HUES64 (cell line): ENCODE measurements around the gene ILDR1.

ENCODE experiments used
- H3K27ac ChIP-seq: 2 replicates; pipeline ENCODE4 v1.7.0; 2013; ENCODE audit warnings: low read depth, low read length, inconsistent platforms
- H3K27me3 ChIP-seq: 2 replicates; pipeline ENCODE4 v1.6.1; 2013; ENCODE audit warnings: mild to moderate bottlenecking, low read length; ENCODE audit not compliant: insufficient read depth
- H3K36me3 ChIP-seq: 2 replicates; pipeline ENCODE4 v1.6.1; 2013; ENCODE audit warnings: mild to moderate bottlenecking, low read length; ENCODE audit not compliant: insufficient read depth
- H3K4me1 ChIP-seq: 2 replicates; pipeline ENCODE4 v1.6.1; 2013; ENCODE audit warnings: mild to moderate bottlenecking, low read length, moderate library complexity; ENCODE audit not compliant: insufficient read depth
- H3K4me3 ChIP-seq: 2 replicates; pipeline ENCODE4 v1.5.1; 2013; ENCODE audit warnings: mild to moderate bottlenecking, low read length, moderate library complexity
- H3K9ac ChIP-seq: 2 replicates; pipeline ENCODE4 v1.6.1; 2013; ENCODE audit warnings: mild to moderate bottlenecking, low read depth, low read length
- H3K9me3 ChIP-seq: 2 replicates; pipeline ENCODE4 v1.6.1; 2013; ENCODE audit warnings: low read depth, low read length; ENCODE audit not compliant: insufficient read depth
- WGBS: fragments of 150-250, 120-280 bp; methylation state at CpG from one replicate; pipeline ENCODE4 v1.1.7; 2013; ENCODE audit warnings: missing lambda C conversion rate; 5-methylcytosine and 5-hydroxymethylcytosine counted together

Gene ILDR1

DNA sequence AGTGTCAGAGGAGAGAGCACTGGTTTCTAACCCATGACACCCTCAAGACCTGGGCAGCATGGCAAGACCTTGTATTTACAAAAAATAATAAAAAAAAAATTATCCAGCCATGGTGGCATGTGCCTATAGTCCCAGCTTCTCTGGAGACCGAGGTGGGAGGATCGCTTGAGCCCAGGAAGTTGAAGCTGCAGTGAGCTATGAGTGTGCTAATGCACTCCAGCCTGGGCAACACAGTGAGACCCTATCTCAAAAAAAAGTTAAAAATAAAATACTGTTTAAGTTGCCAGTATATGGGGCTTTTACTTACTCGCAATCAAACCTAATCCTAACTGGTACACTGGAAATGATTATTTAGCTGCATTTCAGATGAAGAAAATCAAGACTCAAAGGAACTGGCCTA, 20.2 kb downstream of the ILDR1 start:
- Histone ChIP-seq H3K27me3 (no peaks in the 10 kb centered on the region), H3K4me3 (no peak overlapping the region), H3K4me1 (peaks cover 8% of the 10 kb centered on the region), H3K9me3 (no peaks in the 10 kb centered on the region), H3K9ac (no peak overlapping the region), H3K36me3 (no peaks in the 10 kb centered on the region), H3K27ac (no peak overlapping the region)
- WGBS, result 93% methylated on average over 3 of the region's 3 CpGs

DNA sequence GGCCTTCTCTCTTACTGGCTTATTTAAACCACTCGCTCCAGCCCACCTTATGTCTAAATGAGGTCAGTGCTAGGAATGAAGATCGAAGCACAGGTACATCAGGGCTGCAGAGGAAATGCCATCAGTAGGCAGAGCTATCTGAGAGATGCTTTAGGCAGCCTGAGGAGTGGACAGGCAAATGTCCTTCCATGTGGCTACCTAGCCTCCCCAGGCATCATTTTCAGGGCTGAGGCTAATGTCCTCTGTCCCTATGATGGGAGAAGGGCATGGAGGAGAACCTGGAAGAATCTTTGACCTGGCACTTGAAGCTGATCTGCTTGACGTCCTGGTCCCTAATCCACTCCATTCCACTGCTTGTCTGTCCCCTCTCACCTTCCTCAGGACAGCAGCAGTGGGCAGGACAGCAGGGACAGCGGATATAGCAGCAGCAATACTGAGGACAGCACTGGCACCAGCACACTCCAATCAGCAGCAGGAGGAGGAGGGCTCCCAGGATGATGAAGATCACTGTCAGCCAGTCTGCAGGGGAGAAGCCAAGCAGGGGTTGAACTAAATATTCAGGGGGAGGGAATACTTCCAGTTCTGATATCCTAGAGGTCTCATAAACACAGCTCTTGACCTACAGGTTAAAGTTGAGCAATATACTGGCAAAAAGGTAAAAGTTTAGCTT, 21.0 kb downstream of the ILDR1 start:
- Histone ChIP-seq H3K9ac (no peak overlapping the region), H3K4me1 (peaks cover 8% of the 10 kb centered on the region), H3K36me3 (no peaks in the 10 kb centered on the region), H3K4me3 (no peak overlapping the region), H3K9me3 (no peaks in the 10 kb centered on the region), H3K27me3 (no peaks in the 10 kb centered on the region), H3K27ac (no peak overlapping the region)
- WGBS, result 81% methylated on average over 4 of the region's 4 CpGs

DNA sequence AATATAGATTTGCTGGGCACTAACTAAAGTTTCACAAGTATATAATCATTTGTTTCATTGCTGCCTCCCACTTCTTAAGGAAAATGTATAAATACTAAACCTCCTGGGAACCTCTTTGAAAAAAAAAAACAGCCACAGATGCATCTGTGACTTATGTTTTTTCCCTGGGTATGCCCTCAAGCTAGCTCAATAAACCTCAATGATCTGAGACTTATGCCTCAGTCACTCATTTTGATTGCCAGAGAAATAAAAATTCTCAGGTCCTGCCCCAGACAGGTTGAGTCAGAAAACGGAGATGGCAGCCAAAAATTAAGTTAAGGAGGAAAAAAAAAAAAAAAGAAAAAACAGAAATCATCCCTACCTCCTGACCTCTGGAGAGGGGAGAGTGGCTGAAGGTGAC, 22.1 kb downstream of the ILDR1 start:
- Histone ChIP-seq H3K9ac (no peak overlapping the region), H3K27me3 (no peaks in the 10 kb centered on the region), H3K36me3 (no peaks in the 10 kb centered on the region), H3K4me1 (peaks cover 5% of the 10 kb centered on the region), H3K4me3 (no peak overlapping the region), H3K27ac (no peak overlapping the region), H3K9me3 (no peaks in the 10 kb centered on the region)
- 100% methylated on average over 1 of the region's 1 CpG for WGBS

DNA sequence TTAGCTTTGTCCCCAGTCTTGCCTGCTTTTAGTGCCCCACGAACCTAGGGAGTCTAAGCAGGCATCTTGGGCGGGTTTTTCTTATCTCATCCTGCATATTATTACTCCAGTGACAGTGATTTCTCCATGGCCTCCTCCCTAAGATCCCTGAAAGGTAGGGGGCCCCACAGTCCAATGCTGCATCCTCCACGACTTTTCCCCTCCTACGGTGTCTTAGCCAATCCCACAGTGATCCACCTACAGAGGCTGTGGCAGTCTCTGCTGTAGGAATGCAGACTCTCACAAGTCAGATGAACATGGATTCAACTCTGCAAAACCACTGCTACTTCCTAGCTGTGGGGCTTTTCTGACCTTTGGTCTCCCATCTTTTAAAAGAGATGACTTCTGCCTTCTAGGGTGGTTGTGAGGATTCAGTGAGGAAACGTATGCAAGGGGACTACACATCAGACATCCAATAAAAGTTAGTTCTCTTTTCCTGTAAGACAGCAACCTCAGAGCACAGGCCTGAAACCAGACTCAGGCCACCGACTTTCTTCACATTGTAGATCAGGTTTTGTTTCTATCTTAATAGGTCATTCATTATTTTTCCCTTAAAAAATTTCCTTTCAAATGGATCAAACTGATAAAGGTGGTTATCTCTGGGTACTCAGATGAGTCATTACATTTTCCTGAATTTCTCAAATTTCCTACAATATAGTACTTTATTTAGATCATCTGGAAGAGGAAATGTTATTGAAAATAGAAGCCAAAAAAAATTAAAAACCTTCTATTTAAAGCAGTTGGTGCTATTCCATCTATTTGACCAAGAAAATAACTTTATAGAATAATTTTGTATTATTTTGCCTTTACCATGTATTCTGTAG, 23.2 kb downstream of the ILDR1 start:
- Histone ChIP-seq H3K4me3 (no peak overlapping the region), H3K27me3 (no peaks in the 10 kb centered on the region), H3K9ac (no peak overlapping the region), H3K36me3 (no peaks in the 10 kb centered on the region), H3K27ac (no peak overlapping the region), H3K4me1 (no peaks in the 10 kb centered on the region), H3K9me3 (no peaks in the 10 kb centered on the region)
- 82% methylated on average over 5 of the region's 6 CpGs for WGBS

DNA sequence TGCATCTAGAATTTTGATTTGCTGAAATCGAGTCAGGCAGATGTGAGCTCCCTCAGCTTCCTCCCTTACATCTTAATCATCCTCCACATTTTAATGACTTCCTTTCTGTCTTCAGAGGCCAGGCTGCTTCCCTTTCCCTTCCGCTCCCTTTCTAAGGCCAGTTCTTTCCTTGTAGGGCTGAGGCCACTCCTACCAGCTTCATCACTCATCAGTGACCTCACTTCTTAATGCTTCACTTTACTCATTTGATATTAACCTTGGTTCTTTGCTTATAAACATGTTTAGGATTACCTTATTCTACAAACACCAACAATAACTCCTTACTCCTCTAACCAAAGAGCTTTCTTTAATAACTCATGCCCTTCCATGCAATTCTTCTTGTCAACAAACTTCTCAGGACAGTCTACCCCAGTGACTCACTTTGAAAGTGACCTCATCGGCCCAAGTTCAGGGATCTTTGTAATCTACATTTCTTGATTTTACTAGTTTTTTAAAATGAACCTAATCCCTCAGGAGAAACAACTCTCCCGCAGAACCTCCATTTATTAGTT, 23.9 kb downstream of the ILDR1 start:
- Histone ChIP-seq H3K9ac (no peak overlapping the region), H3K36me3 (no peaks in the 10 kb centered on the region), H3K4me3 (no peak overlapping the region), H3K27me3 (no peaks in the 10 kb centered on the region), H3K4me1 (no peaks in the 10 kb centered on the region), H3K9me3 (no peaks in the 10 kb centered on the region), H3K27ac (no peak overlapping the region)
- 88% methylated on average over 4 of the region's 4 CpGs for WGBS

DNA sequence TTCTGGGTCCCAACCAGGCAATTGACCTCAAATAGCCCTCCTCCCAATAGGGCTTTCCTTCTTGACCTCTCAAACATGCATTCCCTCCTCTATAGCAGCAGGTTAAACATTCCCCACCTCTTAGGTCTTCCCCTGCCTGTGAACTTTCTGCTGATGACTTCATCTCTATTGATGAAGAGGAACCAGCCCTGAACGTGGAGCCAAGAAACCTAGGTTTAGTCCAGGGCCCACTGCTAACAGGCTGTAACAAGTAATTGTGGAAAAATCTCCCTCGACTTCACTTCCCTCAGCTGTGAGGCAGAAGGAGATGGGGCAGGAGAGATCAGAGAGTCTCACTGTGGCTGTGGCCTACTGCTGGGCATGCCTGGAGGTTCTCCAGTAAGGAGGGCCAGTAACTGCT, 24.7 kb downstream of the ILDR1 start:
- WGBS, result 89% methylated on average over 2 of the region's 2 CpGs
- Histone ChIP-seq H3K27me3 (no peaks in the 10 kb centered on the region), H3K4me1 (no peaks in the 10 kb centered on the region), H3K9ac (no peak overlapping the region), H3K27ac (no peak overlapping the region), H3K9me3 (no peaks in the 10 kb centered on the region), H3K4me3 (no peak overlapping the region), H3K36me3 (no peaks in the 10 kb centered on the region)

DNA sequence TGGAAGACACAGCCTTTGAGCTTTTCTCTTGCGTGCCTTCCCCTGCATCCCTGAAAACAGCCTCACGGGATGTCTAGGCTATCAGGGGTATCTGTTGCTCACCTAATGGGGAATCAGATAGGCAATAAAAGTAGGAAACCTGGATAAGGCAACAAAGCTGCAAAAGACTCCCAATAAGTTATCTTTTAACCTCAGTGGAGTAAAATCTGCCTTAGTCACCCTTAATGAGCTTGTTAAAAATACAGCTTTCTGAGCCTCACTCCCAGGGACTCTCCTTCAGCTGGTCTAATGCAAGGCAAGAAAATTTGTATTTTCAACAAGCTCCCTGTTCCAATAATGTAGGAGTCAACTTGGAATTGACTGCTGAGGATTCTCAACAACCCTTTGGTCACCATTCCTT, 25.6 kb downstream of the ILDR1 start:
- Histone ChIP-seq H3K27ac (no peak overlapping the region), H3K4me1 (no peaks in the 10 kb centered on the region), H3K4me3 (no peak overlapping the region)

DNA sequence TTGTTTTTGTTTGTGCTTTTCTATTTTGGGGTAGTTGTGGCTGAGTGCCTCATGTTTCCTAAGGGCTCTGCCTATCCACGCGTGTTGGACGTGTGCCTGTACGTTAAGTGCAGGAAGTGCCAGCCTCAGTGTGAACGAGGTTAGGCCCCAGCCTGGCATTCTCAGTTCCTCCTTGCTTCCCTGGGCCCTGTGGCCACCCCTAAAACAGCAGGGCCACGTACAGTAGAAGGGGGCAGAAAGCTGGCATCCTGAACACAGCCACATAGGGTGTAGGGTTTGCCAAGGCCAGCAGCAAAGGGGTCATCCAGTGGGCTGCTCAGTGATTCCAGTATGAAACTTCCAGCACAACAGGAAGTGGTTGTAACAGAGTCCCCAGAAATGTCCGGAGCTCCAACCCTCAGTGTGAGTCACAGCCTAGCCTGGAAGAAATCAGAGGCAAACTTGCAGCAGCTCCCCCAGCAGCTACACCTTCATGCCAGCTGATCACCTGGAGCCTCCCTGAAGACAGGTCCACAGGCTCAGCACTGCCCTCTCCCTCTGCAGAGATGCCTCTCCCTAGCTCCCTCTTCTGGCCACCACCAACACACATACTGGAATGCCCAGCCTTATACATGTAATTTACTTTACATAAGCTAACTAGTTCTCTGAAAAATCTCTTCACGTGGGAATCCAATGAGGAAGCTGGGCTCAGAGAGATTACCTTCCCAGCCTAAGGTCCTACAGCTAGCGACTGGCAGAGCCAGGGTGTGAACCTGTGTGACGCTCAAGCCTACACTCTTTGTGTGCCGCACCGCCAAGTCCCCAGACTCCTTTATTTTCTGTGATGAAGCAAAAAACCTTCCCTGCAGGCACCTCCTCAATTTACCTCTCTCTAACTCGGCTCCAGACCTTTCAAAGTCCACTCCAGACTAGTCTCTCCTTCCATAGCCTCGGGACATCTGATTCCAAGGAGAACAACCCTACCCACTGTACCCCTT, 26.6 kb downstream of the ILDR1 start:
- Histone ChIP-seq H3K9me3 (no peaks in the 10 kb centered on the region), H3K9ac (no peak overlapping the region), H3K4me3 (no peak overlapping the region), H3K27me3 (no peaks in the 10 kb centered on the region), H3K36me3 (no peaks in the 10 kb centered on the region), H3K27ac (no peak overlapping the region), H3K4me1 (no peaks in the 10 kb centered on the region)
- 74% methylated on average over 14 of the region's 14 CpGs for WGBS

More for the DNA sequence above, 25.6 kb downstream of the ILDR1 start:
- Histone ChIP-seq H3K9ac (no peak overlapping the region), H3K9me3 (no peaks in the 10 kb centered on the region), H3K27me3 (no peaks in the 10 kb centered on the region), H3K36me3 (no peaks in the 10 kb centered on the region)
- WGBS, result 72% methylated on average over 2 of the region's 2 CpGs

DNA sequence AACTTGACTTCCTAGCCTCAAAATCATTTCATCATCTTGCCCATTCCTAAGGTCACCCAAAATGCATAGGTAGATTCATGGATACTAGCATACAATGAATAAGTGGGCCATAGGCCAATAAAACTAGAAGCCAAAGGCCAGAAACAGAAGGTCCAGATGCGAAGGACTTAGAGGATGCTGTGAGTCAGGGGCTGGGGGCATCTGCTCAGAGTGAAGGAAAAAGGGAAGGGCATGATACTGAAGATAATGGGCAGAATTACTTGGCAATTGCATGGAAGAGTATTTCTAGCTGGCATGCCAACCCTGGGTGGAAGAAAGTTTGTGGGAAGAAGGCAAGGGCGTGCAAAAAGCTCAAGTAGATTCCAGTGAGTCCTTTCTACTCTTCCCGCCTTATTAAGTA, 27.5 kb downstream of the ILDR1 start:
- 92% methylated on average over 3 of the region's 3 CpGs for WGBS
- Histone ChIP-seq H3K27ac (no peak overlapping the region), H3K4me3 (no peak overlapping the region), H3K9ac (no peak overlapping the region), H3K4me1 (no peaks in the 10 kb centered on the region), H3K9me3 (no peaks in the 10 kb centered on the region), H3K36me3 (no peaks in the 10 kb centered on the region), H3K27me3 (no peaks in the 10 kb centered on the region)

DNA sequence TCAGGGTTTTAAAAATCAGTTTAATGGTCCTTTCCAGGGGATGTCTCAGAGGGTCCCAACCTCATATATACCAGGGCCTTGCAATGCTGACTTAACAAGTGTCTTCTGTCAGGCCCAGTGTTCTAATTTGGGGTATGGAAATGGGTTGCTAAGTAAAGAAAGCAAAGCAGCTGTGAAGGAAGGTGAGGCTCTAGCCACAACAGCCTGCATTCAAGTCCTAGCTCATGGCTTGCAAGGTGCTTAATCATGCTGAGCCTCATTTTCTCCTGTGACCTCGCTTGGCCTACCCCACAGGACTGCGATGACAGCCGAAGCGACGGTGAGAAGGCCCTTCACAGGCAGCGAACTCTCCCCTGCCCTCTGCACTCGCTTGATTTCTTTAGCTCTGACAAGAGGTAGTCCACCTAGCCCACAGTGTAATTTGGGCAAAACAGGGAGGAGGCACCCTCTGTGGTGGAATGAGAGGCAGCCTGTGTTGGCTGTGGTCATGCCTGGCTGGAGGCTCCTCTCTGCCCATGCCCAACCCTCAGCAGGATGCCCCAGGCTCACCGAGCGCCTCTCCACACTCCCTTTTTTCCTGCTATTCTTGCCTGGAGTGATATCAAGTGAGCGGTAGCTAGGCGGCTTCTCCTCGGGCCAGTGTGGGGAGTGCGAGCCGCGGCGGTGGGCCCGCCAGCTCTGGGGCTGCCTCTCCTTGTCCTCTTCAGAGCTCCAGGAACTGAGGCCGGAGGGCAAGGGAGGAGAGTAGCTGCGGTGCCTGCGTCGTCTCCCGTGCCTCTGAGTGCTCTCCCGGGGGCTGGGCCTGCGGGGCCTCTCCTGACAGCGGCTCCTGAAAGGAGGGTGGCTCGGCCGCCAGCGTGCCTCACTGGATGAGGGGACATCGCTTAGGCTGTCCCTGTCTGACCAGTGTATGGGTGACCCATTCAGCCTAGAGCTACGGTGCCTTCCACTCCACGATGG, 29.2 kb downstream of the ILDR1 start:
- H3K9me3 ChIP-seq, result no peaks in the 10 kb centered on the region
- 90% methylated on average over 31 of the region's 31 CpGs for WGBS
- H3K36me3 ChIP-seq, result no peaks in the 10 kb centered on the region
- no peaks in the 10 kb centered on the region for H3K4me1 ChIP-seq
- H3K27me3 ChIP-seq, result no peaks in the 10 kb centered on the region
- H3K4me3 ChIP-seq, result no peak overlapping the region
- no peak overlapping the region for H3K27ac ChIP-seq
- H3K9ac ChIP-seq, result no peak overlapping the region
